Measurements from ENCODE around the gene FAM117A. TPM values are rescaled to one million over a fixed set of nuclear protein-coding genes. Genes with fewer than 3 reads are reported as not detected.

FAM117A gene
- total RNA-seq, 1 donor from 2014 or later = 14.6 TPM

DNA sequence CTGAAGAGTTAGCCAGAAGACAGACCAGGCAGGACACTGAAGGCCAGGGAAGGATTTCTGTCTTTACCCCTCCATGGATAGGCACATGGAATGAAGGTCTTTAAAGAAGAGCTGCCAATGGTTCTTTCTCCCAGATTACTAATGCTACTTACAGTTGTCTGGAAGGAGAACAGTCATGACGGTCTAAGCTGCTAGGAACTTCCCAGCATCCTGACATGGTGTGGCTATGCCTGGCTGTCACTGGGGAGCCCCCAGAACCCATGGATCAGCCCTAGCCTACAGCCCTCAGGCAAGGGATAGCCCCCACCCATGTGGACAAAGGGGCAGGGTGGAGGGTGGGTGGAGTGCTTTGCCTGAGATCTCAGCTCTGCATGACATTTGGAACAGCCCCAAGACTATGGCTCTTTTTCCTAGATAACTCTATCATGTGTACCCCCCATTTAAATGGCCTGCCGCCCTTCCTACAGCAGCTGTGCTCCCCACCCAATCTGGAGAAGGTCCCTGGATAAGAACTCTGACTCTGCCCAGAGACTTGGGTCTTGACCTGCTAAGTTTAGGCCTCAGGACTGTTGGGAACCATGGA is 15.3 kb upstream of the FAM117A start:
- no peaks in the 10 kb centered on the region for H3K27me3 ChIP-seq
- DNase-seq (ENCODE audit: low spot score) = no peak
- H3K27ac ChIP-seq = no peak overlapping the region
- no peaks in the 10 kb centered on the region for H4K20me1 ChIP-seq (ENCODE audit: low read depth)
- no peaks in the 10 kb centered on the region for H3K79me2 ChIP-seq (ENCODE audit: low read depth)
- no peaks in the 10 kb centered on the region for H3K36me3 ChIP-seq
- no peaks in the 10 kb centered on the region for H3K9me3 ChIP-seq (ENCODE audit: low read depth)
- peaks cover 20% of the 10 kb centered on the region for H3K4me1 ChIP-seq
- no peak overlapping the region for H3K9ac ChIP-seq
- Mint-ChIP-seq H3K36me3 (no peaks in the 10 kb centered on the region), H3K27ac (no peak overlapping the region), H3K27me3 (ENCODE audit: insufficient read depth, low read depth) (peaks cover 10% of the 10 kb centered on the region), H3K9me3 (no peaks in the 10 kb centered on the region), H3K4me1 (peaks cover 42% of the 10 kb centered on the region), H3K4me3 (no peak overlapping the region)
- no peak overlapping the region for H3K4me2 ChIP-seq
- peaks cover 9% of the 10 kb centered on the region for H3F3A ChIP-seq (ENCODE audit: low read depth)
- no peak overlapping the region for H3K4me3 ChIP-seq
- H2AFZ ChIP-seq (replicated peaks) = no peak overlapping the region
- TF ChIP-seq, protein P1, sequence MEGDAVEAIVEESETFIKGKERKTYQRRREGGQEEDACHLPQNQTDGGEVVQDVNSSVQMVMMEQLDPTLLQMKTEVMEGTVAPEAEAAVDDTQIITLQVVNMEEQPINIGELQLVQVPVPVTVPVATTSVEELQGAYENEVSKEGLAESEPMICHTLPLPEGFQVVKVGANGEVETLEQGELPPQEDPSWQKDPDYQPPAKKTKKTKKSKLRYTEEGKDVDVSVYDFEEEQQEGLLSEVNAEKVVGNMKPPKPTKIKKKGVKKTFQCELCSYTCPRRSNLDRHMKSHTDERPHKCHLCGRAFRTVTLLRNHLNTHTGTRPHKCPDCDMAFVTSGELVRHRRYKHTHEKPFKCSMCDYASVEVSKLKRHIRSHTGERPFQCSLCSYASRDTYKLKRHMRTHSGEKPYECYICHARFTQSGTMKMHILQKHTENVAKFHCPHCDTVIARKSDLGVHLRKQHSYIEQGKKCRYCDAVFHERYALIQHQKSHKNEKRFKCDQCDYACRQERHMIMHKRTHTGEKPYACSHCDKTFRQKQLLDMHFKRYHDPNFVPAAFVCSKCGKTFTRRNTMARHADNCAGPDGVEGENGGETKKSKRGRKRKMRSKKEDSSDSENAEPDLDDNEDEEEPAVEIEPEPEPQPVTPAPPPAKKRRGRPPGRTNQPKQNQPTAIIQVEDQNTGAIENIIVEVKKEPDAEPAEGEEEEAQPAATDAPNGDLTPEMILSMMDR (IDR thresholded peaks at IDR 0.05) = no peak
- TF ChIP-seq EZH2 (IDR thresholded peaks at IDR 0.05) = no peak
- TF ChIP-seq EZH2phosphoT487 (IDR thresholded peaks at IDR 0.05) = no peak

DNA sequence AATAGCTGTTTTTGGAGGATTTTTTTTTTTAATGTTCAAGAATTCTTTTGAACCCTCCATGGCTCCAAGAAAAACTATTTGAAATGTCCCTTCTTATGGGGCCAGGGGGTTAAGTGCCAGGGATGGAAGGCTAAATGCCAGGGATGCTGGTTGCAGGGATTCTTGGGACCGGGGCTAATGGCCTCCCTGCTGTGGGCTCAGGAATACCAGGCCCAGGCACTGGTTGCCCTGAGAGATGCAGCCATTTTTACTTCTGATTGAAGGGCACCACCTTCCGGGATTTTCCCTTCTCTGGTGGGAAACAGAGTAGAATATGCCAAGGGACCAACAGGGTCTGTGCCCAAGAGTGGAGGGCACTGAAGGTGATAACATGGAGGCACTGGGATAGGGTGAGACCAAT is 13.6 kb upstream of the FAM117A start:
- H3K27me3 ChIP-seq = no peaks in the 10 kb centered on the region
- H3K4me2 ChIP-seq = peak overlapping the region; percentile 31
- Mint-ChIP-seq H3K36me3 (no peaks in the 10 kb centered on the region), H3K27ac (peak overlapping the region; percentile 95), H3K27me3 (ENCODE audit: insufficient read depth, low read depth) (peaks cover 9% of the 10 kb centered on the region), H3K4me1 (peaks cover 38% of the 10 kb centered on the region), H3K4me3 (peak overlapping the region; percentile 38), H3K9me3 (no peaks in the 10 kb centered on the region)
- H3K4me1 ChIP-seq = peaks cover 20% of the 10 kb centered on the region
- DNase-seq (ENCODE audit: low spot score) = peak; percentile 36
- H3K9ac ChIP-seq = no peak overlapping the region
- TF ChIP-seq EZH2phosphoT487 (IDR thresholded peaks at IDR 0.05) (no peak), EZH2 (IDR thresholded peaks at IDR 0.05) (no peak)
- TF ChIP-seq, protein P1 (IDR thresholded peaks at IDR 0.05) = no peak
- no peak overlapping the region for H3K4me3 ChIP-seq
- H2AFZ ChIP-seq (replicated peaks) = peak overlapping the region; percentile 76
- H3F3A ChIP-seq (ENCODE audit: low read depth) = peaks cover 9% of the 10 kb centered on the region
- no peaks in the 10 kb centered on the region for H4K20me1 ChIP-seq (ENCODE audit: low read depth)
- no peak overlapping the region for H3K27ac ChIP-seq
- no peaks in the 10 kb centered on the region for H3K9me3 ChIP-seq (ENCODE audit: low read depth)
- H3K36me3 ChIP-seq = no peaks in the 10 kb centered on the region
- no peaks in the 10 kb centered on the region for H3K79me2 ChIP-seq (ENCODE audit: low read depth)

DNA sequence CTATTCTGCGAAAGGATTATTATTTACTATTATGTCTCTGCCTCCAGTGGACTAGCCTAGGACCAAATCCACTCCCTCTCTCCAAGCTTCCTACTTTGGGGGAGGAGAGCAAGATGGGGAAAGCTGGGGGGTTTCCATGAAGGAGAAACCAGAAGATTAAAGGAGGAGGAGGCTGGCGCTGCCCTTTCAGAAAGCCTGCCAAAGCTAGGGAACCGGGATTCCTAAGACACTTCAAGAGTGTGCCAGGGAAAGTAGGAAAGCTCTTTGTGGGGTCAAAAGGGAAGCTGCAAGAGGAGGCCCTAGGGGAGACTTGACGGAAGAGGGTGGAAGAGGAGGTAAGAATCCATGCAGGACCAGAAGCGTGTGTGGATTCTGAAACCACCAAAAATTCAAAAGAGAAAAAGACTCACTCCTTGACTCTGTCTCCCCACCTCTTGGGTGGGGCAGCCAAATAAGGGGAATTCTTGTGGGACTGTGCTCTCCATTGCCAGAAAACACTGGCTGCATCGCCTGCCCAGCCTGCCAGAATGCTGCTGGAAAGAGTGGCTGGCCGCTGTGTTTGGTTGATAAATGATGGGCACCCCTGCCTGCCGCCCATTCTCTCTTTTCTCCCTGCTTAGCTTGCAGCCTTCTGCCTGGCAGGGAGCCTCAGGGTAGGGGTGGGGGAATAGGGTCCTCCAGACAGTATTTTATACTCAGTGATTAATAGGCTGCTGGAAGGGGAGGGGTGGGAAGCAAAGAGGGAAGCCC is 12.8 kb upstream of the FAM117A start:
- TF ChIP-seq, protein P1 (IDR thresholded peaks at IDR 0.05) = no peak
- TF ChIP-seq EZH2 (IDR thresholded peaks at IDR 0.05) (no peak), EZH2phosphoT487 (IDR thresholded peaks at IDR 0.05) (no peak)
- no peak for DNase-seq (ENCODE audit: low spot score)
- Histone ChIP-seq H3K4me3 (no peak overlapping the region), H3K79me2 (ENCODE audit: low read depth) (no peaks in the 10 kb centered on the region), H3K4me1 (peaks cover 20% of the 10 kb centered on the region), H3K9me3 (ENCODE audit: low read depth) (no peaks in the 10 kb centered on the region), H3K36me3 (no peaks in the 10 kb centered on the region), H3K9ac (no peak overlapping the region), H3K27me3 (no peaks in the 10 kb centered on the region), H4K20me1 (ENCODE audit: low read depth) (no peaks in the 10 kb centered on the region), H2AFZ (replicated peaks) (no peak overlapping the region), H3K27ac (no peak overlapping the region), H3F3A (ENCODE audit: low read depth) (peaks cover 9% of the 10 kb centered on the region), H3K4me2 (peak overlapping the region; percentile 31)
- Mint-ChIP-seq H3K27me3 (ENCODE audit: insufficient read depth, low read depth) (peaks cover 9% of the 10 kb centered on the region), H3K4me1 (peaks cover 38% of the 10 kb centered on the region), H3K27ac (peak overlapping the region; percentile 95), H3K9me3 (no peaks in the 10 kb centered on the region), H3K36me3 (no peaks in the 10 kb centered on the region), H3K4me3 (peak overlapping the region; percentile 43)
